CD4-positive, alpha-beta memory T cell (primary cell): Measurements from ENCODE around the gene PAM. TPM values are rescaled to one million over a fixed set of nuclear protein-coding genes. Genes with fewer than 3 reads are reported as not detected.

ENCODE experiments used
- CTCF ChIA-PET: fragments of 350-600 bp; sonication (Branson Sonifier 250); formaldehyde crosslinking; loops from one replicate; lab custom pipeline; 2021; ENCODE audit warnings: inconsistent platforms; ENCODE audit not compliant: partially characterized antibody; lab: Charles Lee
- POLR2A ChIA-PET: fragments of 350-600 bp; sonication (Branson Sonifier 250); formaldehyde crosslinking; loops from one replicate; lab custom pipeline; 2021; ENCODE audit not compliant: partially characterized antibody; lab: Charles Lee
- DNase-seq, 5 donors: peaks; one replicate each; pipeline versions ENCODE4 v3.0.0 to v3.0.0-alpha.2; 2020 to 2022; ENCODE audit warnings: mixed read lengths in 1 of 5
- H3K27ac ChIP-seq: one replicate; pipeline ENCODE4 v1.7.0; 2013; ENCODE audit warnings: low read depth, low read length
- H3K27me3 ChIP-seq: 2 replicates; pipeline ENCODE4 v1.7.0; 2013; ENCODE audit warnings: mild to moderate bottlenecking, low read length, moderate library complexity; ENCODE audit not compliant: insufficient read depth
- H3K36me3 ChIP-seq: 2 replicates; pipeline ENCODE4 v1.7.0; 2013; ENCODE audit warnings: mild to moderate bottlenecking, low read length, moderate library complexity; ENCODE audit not compliant: insufficient read depth
- H3K4me1 ChIP-seq: 2 replicates; pipeline ENCODE4 v1.7.0; 2013; ENCODE audit warnings: mild to moderate bottlenecking, low read length, moderate library complexity; ENCODE audit not compliant: insufficient read depth
- H3K4me3 ChIP-seq, 2 donors: one replicate each; pipeline ENCODE4 v1.7.0; 2013; ENCODE audit warnings: low read length in 2 of 2, mild to moderate bottlenecking in 1 of 2
- H3K9me3 ChIP-seq, 2 donors: one replicate each; pipeline ENCODE4 v1.7.0; 2013; ENCODE audit warnings: low read length in 2 of 2, control low read depth in 1 of 2; ENCODE audit not compliant: control insufficient read depth in 1 of 2
- H3K27ac Mint-ChIP-seq, 7 donors: one replicate each; pipeline ENCODE4 v1.8.0; 2020 to 2021; ENCODE audit warnings: mixed read lengths in 7 of 7, mild to moderate bottlenecking in 6 of 7, inconsistent platforms in 3 of 7, moderate library complexity in 3 of 7
- H3K27me3 Mint-ChIP-seq, 2 donors: one replicate each; pipeline ENCODE4 v1.8.0; 2020 to 2021; ENCODE audit warnings: mixed read lengths in 2 of 2
- H3K36me3 Mint-ChIP-seq, 2 donors: one replicate each; pipeline ENCODE4 v1.8.0; 2020 to 2021; ENCODE audit warnings: mixed read lengths in 2 of 2, inconsistent platforms in 1 of 2, mild to moderate bottlenecking in 1 of 2
- H3K4me1 Mint-ChIP-seq, 4 donors: one replicate each; pipeline ENCODE4 v1.8.0; 2020 to 2021; ENCODE audit warnings: mixed read lengths in 4 of 4, mild to moderate bottlenecking in 1 of 4
- H3K4me3 Mint-ChIP-seq, 8 donors: one replicate each; pipeline ENCODE4 v1.8.0; 2020 to 2021; ENCODE audit warnings: mixed read lengths in 8 of 8, mild to moderate bottlenecking in 7 of 8, moderate library complexity in 6 of 8, inconsistent platforms in 3 of 8
- H3K9me3 Mint-ChIP-seq, 8 donors: one replicate each; pipeline ENCODE4 v1.8.0; 2020 to 2021; ENCODE audit warnings: mixed read lengths in 8 of 8, mild to moderate bottlenecking in 5 of 8, inconsistent platforms in 3 of 8, moderate library complexity in 1 of 8
- intact Hi-C: fragments of 100-400 bp; cut with micrococcal nuclease; formaldehyde crosslinking; loops from one replicate; pipeline ENCODE4 v1.15.1; 2023
- polyA plus RNA-seq, 2 donors: library from polyadenylated mRNA; unstranded; fragments of 300-500 nt; fragmentation: Illumina TruSeq; gene quantifications; one replicate each; pipeline ENCODE4 v1.2.3, GENCODE V29; 2021
- total RNA-seq, 2 experiments: library from RNA; stranded (reverse); gene quantifications; one replicate each; pipeline ENCODE4 v1.2.3, GENCODE V29; 2021

The PAM gene
- total and polyA plus RNA-seq, 4 experiments from 2014 or later, result 25.8 to 31.0 (median 28.7) TPM

DNA sequence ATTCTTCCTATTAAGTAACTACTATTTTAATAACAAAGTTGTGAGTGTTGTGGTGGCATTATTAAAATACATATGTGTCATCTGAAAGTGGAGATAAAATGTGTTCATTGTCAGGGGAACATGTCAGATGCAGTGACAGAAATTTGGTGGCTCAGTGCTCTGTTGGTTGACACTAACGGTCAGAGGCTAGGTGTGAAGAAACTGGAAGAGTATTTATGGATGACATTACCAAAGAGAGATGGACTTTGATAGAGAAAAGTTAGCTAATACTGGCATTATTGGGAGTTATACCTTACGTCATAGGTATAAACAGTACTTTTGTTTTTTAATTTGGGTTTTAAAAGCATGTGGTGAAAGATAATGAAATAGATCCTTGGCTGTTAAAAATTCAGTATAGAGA, 33.7 kb downstream of the PAM start:
- H3K9me3 ChIP-seq, result no peaks in the 10 kb centered on the region
- Mint-ChIP-seq H3K4me3 (no peak overlapping the region), H3K9me3 (no peaks in the 10 kb centered on the region), H3K27ac (no peak overlapping the region), H3K36me3 (peaks cover 0 to 5% of the 10 kb centered on the region in 2 donors), H3K4me1 (peaks cover 6 to 13% (median 9%) of the 10 kb centered on the region in 4 donors), H3K27me3 (no peaks in the 10 kb centered on the region)
- intact Hi-C loops, result no loop called here
- DNase-seq, result no peak
- H3K27ac ChIP-seq, result no peak overlapping the region
- H3K36me3 ChIP-seq, result no peaks in the 10 kb centered on the region
- H3K4me1 ChIP-seq, result no peaks in the 10 kb centered on the region
- H3K4me3 ChIP-seq, result no peak overlapping the region
- CTCF ChIA-PET, result no interaction called here
- POLR2A ChIA-PET, result no interaction called here
- no peaks in the 10 kb centered on the region for H3K27me3 ChIP-seq

DNA sequence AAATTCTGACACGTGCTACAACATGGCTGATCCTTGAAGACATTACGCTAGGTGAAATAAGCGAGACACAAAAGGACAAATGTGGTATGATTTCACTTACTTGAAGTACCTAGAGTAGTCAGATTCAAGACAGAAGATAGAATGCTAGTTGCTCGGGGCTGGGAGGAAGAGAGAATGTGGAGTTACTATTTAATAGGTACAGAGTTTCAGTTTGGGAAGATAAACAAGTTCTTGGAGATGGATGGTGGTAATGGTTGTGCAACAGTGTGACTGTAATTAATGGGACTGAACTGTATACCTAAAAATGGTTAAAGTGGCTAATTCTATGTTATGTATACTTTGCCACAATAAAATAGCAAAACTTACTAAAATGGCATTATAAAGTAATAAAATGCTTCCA, 34.4 kb downstream of the PAM start:
- intact Hi-C loops, result no loop called here
- Histone ChIP-seq H3K9me3 (no peaks in the 10 kb centered on the region), H3K4me1 (no peaks in the 10 kb centered on the region), H3K27ac (no peak overlapping the region), H3K4me3 (no peak overlapping the region), H3K36me3 (no peaks in the 10 kb centered on the region), H3K27me3 (no peaks in the 10 kb centered on the region)
- Mint-ChIP-seq H3K4me1 (peaks cover 4 to 13% (median 9%) of the 10 kb centered on the region in 4 donors), H3K27me3 (no peaks in the 10 kb centered on the region), H3K4me3 (no peak overlapping the region), H3K9me3 (no peaks in the 10 kb centered on the region), H3K27ac (no peak overlapping the region), H3K36me3 (no peaks in the 10 kb centered on the region)
- DNase-seq, result no peak
- POLR2A ChIA-PET, result no interaction called here
- CTCF ChIA-PET, result interaction anchor here (0.9 to 2.6 kb wide), 3 partner anchors 8 to 108 kb away, joined by 3 to 18 read pairs (median 8); no protein-coding TSS in a partner anchor

- DNase-seq, result no peak
- H3K9me3 ChIP-seq, result no peaks in the 10 kb centered on the region
- Mint-ChIP-seq H3K4me3 (no peak overlapping the region), H3K9me3 (no peaks in the 10 kb centered on the region), H3K27ac (peak overlapping the region in 1 of 7 donors; percentile 9), H3K36me3 (no peaks in the 10 kb centered on the region), H3K27me3 (no peaks in the 10 kb centered on the region), H3K4me1 (peaks cover 4 to 10% (median 8%) of the 10 kb centered on the region in 4 donors)
- no peak overlapping the region for H3K27ac ChIP-seq
- CTCF ChIA-PET, result interaction anchor here (1.4 to 2.6 kb wide), 2 partner anchors 9 to 109 kb away, joined by 8 to 18 read pairs; no protein-coding TSS in a partner anchor
- H3K36me3 ChIP-seq, result no peaks in the 10 kb centered on the region
- intact Hi-C loops, result loop anchor here (5.0 kb wide), 1 partner anchor 208 kb away; no protein-coding TSS in a partner anchor
- no peak overlapping the region for H3K4me3 ChIP-seq
- POLR2A ChIA-PET, result no interaction called here
- H3K27me3 ChIP-seq, result no peaks in the 10 kb centered on the region
- no peaks in the 10 kb centered on the region for H3K4me1 ChIP-seq
These were observed 35.6 kb downstream of the PAM start for GRCh38 chr5:102790748-102791147.

GRCh38 chr5:102792705-102793104, 37.6 kb downstream of the PAM start:
- ChIA-PET POLR2A (no interaction called here), CTCF (interaction anchor here (0.9 to 1.8 kb wide), 3 partner anchors 12 to 347 kb away, joined by 4 to 5 read pairs (median 5); no protein-coding TSS in a partner anchor)
- Mint-ChIP-seq H3K27me3 (no peaks in the 10 kb centered on the region), H3K9me3 (no peaks in the 10 kb centered on the region), H3K4me1 (peaks cover 4 to 13% (median 9%) of the 10 kb centered on the region in 4 donors), H3K27ac (no peak overlapping the region), H3K36me3 (no peaks in the 10 kb centered on the region), H3K4me3 (no peak overlapping the region)
- intact Hi-C loops, result loop anchor here (5.0 kb wide), 1 partner anchor 210 kb away; no protein-coding TSS in a partner anchor
- no peaks in the 10 kb centered on the region for H3K27me3 ChIP-seq
- no peak overlapping the region for H3K27ac ChIP-seq
- H3K9me3 ChIP-seq, result no peaks in the 10 kb centered on the region
- H3K4me1 ChIP-seq, result no peaks in the 10 kb centered on the region
- peak in 1 of 5 donors; percentile 4 for DNase-seq
- no peak overlapping the region for H3K4me3 ChIP-seq
- H3K36me3 ChIP-seq, result no peaks in the 10 kb centered on the region

DNA sequence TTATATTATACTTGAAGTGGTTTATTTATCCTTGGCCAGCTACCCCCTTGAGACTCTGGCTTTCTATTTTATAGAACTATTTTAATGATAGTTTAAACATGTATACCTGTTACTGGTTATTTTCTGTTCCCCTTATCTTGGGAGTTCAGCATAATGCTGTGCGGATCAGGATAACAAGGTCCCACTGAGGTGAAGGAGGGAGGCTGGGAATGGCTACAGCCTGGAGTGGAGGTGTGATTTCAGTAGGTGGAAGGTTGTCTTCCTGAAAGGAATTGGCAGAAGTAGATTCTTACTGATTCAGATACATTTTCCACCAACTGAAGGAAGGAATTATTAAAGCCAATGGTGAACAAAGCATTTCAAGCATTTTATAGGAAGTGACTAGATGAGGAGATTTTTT, 38.9 kb downstream of the PAM start:
- no peak overlapping the region for H3K4me3 ChIP-seq
- H3K4me1 ChIP-seq, result no peaks in the 10 kb centered on the region
- no peaks in the 10 kb centered on the region for H3K9me3 ChIP-seq
- peaks cover 8 to 19% (median 14%) of the 10 kb centered on the region in 4 donors for H3K4me1 Mint-ChIP-seq
- ChIA-PET POLR2A (no interaction called here), CTCF (interaction anchor here (1.6 kb wide), 2 partner anchors 14 to 113 kb away, joined by 5 to 10 read pairs; no protein-coding TSS in a partner anchor)
- H3K27ac ChIP-seq, result no peak overlapping the region
- no peaks in the 10 kb centered on the region for H3K27me3 ChIP-seq
- no peak overlapping the region for H3K27ac Mint-ChIP-seq
- H3K27me3 Mint-ChIP-seq, result no peaks in the 10 kb centered on the region
- H3K36me3 Mint-ChIP-seq, result no peaks in the 10 kb centered on the region
- H3K36me3 ChIP-seq, result no peaks in the 10 kb centered on the region
- intact Hi-C loops, result loop anchor here (5.0 kb wide), 1 partner anchor 212 kb away; no protein-coding TSS in a partner anchor
- no peak overlapping the region for H3K4me3 Mint-ChIP-seq
- H3K9me3 Mint-ChIP-seq, result no peaks in the 10 kb centered on the region
- DNase-seq, result no peak

DNA sequence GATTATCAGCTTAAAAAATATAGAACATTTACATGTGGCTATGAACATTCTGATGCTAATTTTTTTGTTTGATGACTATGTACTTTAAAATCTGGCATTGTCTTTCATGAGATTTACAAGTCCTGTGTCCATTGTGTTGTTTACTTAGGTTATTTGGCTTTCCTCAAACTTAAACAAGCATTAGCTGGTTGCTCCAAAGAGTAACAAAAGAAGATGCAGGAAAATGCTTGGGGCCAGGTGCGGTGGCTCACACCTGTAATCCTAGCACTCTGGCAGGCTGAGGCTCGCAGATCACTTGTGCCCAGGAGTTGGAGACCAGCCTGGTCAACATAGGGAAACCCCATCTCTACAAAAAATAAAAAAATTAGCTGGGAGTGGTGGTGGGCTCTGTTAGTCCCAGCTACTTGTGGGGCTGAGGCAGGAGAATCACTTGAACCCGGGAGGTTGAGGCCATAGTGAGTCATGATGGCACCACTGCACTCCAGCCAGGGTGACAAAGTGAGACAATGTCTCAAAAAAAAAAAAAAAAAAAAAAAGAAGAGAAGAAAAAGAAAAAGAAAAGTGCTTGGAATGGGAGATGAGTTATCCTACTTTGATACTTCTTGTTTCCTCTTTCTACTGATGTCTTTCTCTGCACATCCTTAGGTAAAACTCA, 39.7 kb downstream of the PAM start:
- no peaks in the 10 kb centered on the region for H3K36me3 ChIP-seq
- no peak overlapping the region for H3K4me3 Mint-ChIP-seq
- no peaks in the 10 kb centered on the region for H3K36me3 Mint-ChIP-seq
- H3K4me1 ChIP-seq, result no peaks in the 10 kb centered on the region
- no peak overlapping the region for H3K27ac ChIP-seq
- H3K27me3 ChIP-seq, result no peaks in the 10 kb centered on the region
- peaks cover 7 to 20% (median 15%) of the 10 kb centered on the region in 4 donors for H3K4me1 Mint-ChIP-seq
- H3K9me3 Mint-ChIP-seq, result no peaks in the 10 kb centered on the region
- H3K9me3 ChIP-seq, result no peaks in the 10 kb centered on the region
- ChIA-PET POLR2A (no interaction called here), CTCF (interaction anchor here (0.9 to 1.6 kb wide), 3 partner anchors 15 to 114 kb away, joined by 4 to 10 read pairs (median 5); no protein-coding TSS in a partner anchor)
- no peak overlapping the region for H3K4me3 ChIP-seq
- peak overlapping the region in 1 of 7 donors; percentile 13 for H3K27ac Mint-ChIP-seq
- DNase-seq, result no peak
- H3K27me3 Mint-ChIP-seq, result no peaks in the 10 kb centered on the region
- intact Hi-C loops, result loop anchor here (5.0 kb wide), 1 partner anchor 213 kb away; no protein-coding TSS in a partner anchor

- Mint-ChIP-seq H3K27ac (no peak overlapping the region), H3K36me3 (no peaks in the 10 kb centered on the region), H3K4me1 (peaks cover 13 to 27% (median 19%) of the 10 kb centered on the region in 4 donors), H3K27me3 (no peaks in the 10 kb centered on the region), H3K9me3 (no peaks in the 10 kb centered on the region), H3K4me3 (no peak overlapping the region)
- CTCF ChIA-PET, result interaction anchor here (0.9 to 1.6 kb wide), 2 partner anchors 15 to 114 kb away, joined by 4 to 5 read pairs; no protein-coding TSS in a partner anchor
- POLR2A ChIA-PET, result no interaction called here
- Histone ChIP-seq H3K9me3 (no peaks in the 10 kb centered on the region), H3K27ac (no peak overlapping the region), H3K4me3 (no peak overlapping the region), H3K4me1 (peaks cover 4% of the 10 kb centered on the region), H3K36me3 (no peaks in the 10 kb centered on the region), H3K27me3 (no peaks in the 10 kb centered on the region)
- no peak for DNase-seq
- intact Hi-C loops, result no loop called here
These were observed 40.4 kb downstream of the PAM start for GRCh38 chr5:102795526-102795925.
